Measurements from ENCODE around the gene FAM50B. TPM values are rescaled to one million over a fixed set of nuclear protein-coding genes. Genes with fewer than 3 reads are reported as not detected.

Gene FAM50B
- total and polyA plus RNA-seq, 2 of the 13 experiments (the other 11 are each of a cell fraction or from before 2014, with no cell fraction given) = 0.05 TPM; not detected in 1

DNA sequence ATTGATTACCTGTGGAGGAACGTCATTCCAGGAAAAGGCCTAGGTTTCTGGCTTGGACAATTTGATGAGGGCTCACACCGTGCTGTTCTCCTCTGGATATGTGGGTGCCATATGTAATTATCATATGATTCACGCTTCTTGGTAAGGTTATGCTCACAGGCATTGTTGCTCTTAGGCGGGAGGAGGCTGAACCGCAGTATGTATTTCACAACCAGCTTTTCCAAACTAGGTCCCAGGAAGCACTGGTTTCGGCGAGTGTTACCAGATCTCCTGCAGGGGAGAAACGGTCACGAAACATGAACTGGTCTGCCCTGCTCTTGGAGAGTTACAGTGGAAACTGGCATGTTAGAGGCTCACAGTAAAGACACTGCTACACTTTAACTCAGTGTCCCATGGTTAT is 793 bp upstream of the FAM50B start:
- DNase-seq (ENCODE audit: low spot score) = no peak
- Histone ChIP-seq H3K79me2 (ENCODE audit: insufficient read depth, low read length) (no peaks in the 10 kb centered on the region), H3K36me3 (replicated peaks in 1 of 2; ENCODE audit: control insufficient read depth in 1 of 2, insufficient read depth in 2 of 2, low read length in 2 of 2) (no peaks in the 10 kb centered on the region), H2AFZ (ENCODE audit: low read length) (no peak overlapping the region), H4K20me1 (ENCODE audit: insufficient read depth, low read length) (no peaks in the 10 kb centered on the region), H3K4me3 (replicated peaks in 1 of 3; ENCODE audit: insufficient read depth in 1 of 3, low read depth in 2 of 3, low read length in 3 of 3) (no peak overlapping the region), H3K27ac (ENCODE audit: extremely low read length, insufficient read depth, low read length) (no peak overlapping the region), H3K4me1 (ENCODE audit: insufficient read depth, low read length) (peaks cover 36% of the 10 kb centered on the region), H3K27me3 (ENCODE audit: control insufficient read depth in 1 of 2, insufficient read depth in 2 of 2, low read length in 2 of 2) (no peaks in the 10 kb centered on the region), H3K4me2 (ENCODE audit: low read depth, low read length) (no peak overlapping the region), H3K9me3 (ENCODE audit: low read length) (no peaks in the 10 kb centered on the region), H3K9ac (ENCODE audit: insufficient read depth, low read depth, low read length) (no peak overlapping the region)
- no TSS peak for BruUV-seq (replicated peaks)
- FAIRE-seq = no peak
- POLR2A ChIA-PET = interaction anchor here (0.6 to 1.0 kb wide), 2 partner anchors 65 to 85 kb away, joined by 3 to 4 read pairs; no protein-coding TSS in a partner anchor
- in situ Hi-C loops (cut with HindIII; ENCODE audit: extremely low pct_ligation_motif_present, low pct_unique_long_range_greater_than_20kb) = no loop called here
- no peak for ATAC-seq
- intact Hi-C loops (cut with micrococcal nuclease; ENCODE audit: unreplicated experiment) = no loop called here
- TF ChIP-seq REL (CRISPR knock-in tag; conservative IDR thresholded peaks at IDR 0.05) = no peak
- no peak for TF ChIP-seq ZNF441 (CRISPR knock-in tag; IDR thresholded peaks at IDR 0.05; ENCODE audit: borderline replicate concordance)
- TF ChIP-seq RAD51 (IDR thresholded peaks at IDR 0.05; ENCODE audit: borderline replicate concordance) = no peak
- TF ChIP-seq ZNF788 (CRISPR knock-in tag; IDR thresholded peaks at IDR 0.05; ENCODE audit: borderline replicate concordance) = no peak
- TF ChIP-seq SOX13 (IDR thresholded peaks at IDR 0.05) = no peak
- TF ChIP-seq SOX13 (CRISPR knock-in tag; conservative IDR thresholded peaks at IDR 0.05 in 1 of 2, IDR thresholded peaks at IDR 0.05 in 1 of 2) = no peak
- TF ChIP-seq ATF7-NPFF (CRISPR knock-in tag; IDR thresholded peaks at IDR 0.05; ENCODE audit: low read depth) = no peak
- no peak for TF ChIP-seq MBNL3 (CRISPR knock-in tag; conservative IDR thresholded peaks at IDR 0.05)
- no peak for TF ChIP-seq PRPF4 (IDR thresholded peaks at IDR 0.05; ENCODE audit: low read depth, low read length, poor library complexity, severe bottlenecking)
- TF ChIP-seq ZNF772 (CRISPR knock-in tag; IDR thresholded peaks at IDR 0.05) = no peak
- TF ChIP-seq MAF1 (CRISPR knock-in tag; IDR thresholded peaks at IDR 0.05; ENCODE audit: borderline replicate concordance) = no peak
- TF ChIP-seq, protein P1, sequence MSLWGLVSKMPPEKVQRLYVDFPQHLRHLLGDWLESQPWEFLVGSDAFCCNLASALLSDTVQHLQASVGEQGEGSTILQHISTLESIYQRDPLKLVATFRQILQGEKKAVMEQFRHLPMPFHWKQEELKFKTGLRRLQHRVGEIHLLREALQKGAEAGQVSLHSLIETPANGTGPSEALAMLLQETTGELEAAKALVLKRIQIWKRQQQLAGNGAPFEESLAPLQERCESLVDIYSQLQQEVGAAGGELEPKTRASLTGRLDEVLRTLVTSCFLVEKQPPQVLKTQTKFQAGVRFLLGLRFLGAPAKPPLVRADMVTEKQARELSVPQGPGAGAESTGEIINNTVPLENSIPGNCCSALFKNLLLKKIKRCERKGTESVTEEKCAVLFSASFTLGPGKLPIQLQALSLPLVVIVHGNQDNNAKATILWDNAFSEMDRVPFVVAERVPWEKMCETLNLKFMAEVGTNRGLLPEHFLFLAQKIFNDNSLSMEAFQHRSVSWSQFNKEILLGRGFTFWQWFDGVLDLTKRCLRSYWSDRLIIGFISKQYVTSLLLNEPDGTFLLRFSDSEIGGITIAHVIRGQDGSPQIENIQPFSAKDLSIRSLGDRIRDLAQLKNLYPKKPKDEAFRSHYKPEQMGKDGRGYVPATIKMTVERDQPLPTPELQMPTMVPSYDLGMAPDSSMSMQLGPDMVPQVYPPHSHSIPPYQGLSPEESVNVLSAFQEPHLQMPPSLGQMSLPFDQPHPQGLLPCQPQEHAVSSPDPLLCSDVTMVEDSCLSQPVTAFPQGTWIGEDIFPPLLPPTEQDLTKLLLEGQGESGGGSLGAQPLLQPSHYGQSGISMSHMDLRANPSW (CRISPR knock-in tag; IDR thresholded peaks at IDR 0.05; ENCODE audit: borderline replicate concordance) = no peak
- no peak for TF ChIP-seq RCOR2 (CRISPR knock-in tag; IDR thresholded peaks at IDR 0.05)
- no peak for TF ChIP-seq DMAP1 (CRISPR knock-in tag; IDR thresholded peaks at IDR 0.05)
- TF ChIP-seq, protein P2, sequence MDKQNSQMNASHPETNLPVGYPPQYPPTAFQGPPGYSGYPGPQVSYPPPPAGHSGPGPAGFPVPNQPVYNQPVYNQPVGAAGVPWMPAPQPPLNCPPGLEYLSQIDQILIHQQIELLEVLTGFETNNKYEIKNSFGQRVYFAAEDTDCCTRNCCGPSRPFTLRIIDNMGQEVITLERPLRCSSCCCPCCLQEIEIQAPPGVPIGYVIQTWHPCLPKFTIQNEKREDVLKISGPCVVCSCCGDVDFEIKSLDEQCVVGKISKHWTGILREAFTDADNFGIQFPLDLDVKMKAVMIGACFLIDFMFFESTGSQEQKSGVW (CRISPR knock-in tag; IDR thresholded peaks at IDR 0.05; ENCODE audit: borderline replicate concordance) = no peak
- TF ChIP-seq ZNF644 (CRISPR knock-in tag; IDR thresholded peaks at IDR 0.05; ENCODE audit: low read depth) = no peak
- TF ChIP-seq, protein P3, sequence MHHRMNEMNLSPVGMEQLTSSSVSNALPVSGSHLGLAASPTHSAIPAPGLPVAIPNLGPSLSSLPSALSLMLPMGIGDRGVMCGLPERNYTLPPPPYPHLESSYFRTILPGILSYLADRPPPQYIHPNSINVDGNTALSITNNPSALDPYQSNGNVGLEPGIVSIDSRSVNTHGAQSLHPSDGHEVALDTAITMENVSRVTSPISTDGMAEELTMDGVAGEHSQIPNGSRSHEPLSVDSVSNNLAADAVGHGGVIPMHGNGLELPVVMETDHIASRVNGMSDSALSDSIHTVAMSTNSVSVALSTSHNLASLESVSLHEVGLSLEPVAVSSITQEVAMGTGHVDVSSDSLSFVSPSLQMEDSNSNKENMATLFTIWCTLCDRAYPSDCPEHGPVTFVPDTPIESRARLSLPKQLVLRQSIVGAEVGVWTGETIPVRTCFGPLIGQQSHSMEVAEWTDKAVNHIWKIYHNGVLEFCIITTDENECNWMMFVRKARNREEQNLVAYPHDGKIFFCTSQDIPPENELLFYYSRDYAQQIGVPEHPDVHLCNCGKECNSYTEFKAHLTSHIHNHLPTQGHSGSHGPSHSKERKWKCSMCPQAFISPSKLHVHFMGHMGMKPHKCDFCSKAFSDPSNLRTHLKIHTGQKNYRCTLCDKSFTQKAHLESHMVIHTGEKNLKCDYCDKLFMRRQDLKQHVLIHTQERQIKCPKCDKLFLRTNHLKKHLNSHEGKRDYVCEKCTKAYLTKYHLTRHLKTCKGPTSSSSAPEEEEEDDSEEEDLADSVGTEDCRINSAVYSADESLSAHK (CRISPR knock-in tag; IDR thresholded peaks at IDR 0.05; ENCODE audit: borderline replicate concordance) = no peak
- TF ChIP-seq, protein P4, sequence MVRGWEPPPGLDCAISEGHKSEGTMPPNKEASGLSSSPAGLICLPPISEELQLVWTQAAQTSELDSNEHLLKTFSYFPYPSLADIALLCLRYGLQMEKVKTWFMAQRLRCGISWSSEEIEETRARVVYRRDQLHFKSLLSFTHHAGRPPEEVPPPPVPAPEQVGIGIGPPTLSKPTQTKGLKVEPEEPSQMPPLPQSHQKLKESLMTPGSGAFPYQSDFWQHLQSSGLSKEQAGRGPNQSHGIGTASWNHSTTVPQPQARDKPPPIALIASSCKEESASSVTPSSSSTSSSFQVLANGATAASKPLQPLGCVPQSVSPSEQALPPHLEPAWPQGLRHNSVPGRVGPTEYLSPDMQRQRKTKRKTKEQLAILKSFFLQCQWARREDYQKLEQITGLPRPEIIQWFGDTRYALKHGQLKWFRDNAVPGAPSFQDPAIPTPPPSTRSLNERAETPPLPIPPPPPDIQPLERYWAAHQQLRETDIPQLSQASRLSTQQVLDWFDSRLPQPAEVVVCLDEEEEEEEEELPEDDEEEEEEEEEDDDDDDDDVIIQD (CRISPR knock-in tag; IDR thresholded peaks at IDR 0.05; ENCODE audit: low read depth) = no peak
- WGBS (ENCODE audit: low lambda C conversion rate) = 95% methylated on average over 9 of the region's 9 CpGs
- CTCF ChIA-PET (ENCODE audit: low intra/inter-chr PET ratio, low total read pairs) = interaction anchor here (1.2 to 3.1 kb wide), 6 partner anchors 38 to 142 kb away, joined by 4 to 39 read pairs (median 11); no protein-coding TSS in a partner anchor

All from HepG2 (cell line).